Urinary bladder (tissue), 4 donors: Measurements from ENCODE around the gene WDR33. TPM values are rescaled to one million over a fixed set of nuclear protein-coding genes. Genes with fewer than 3 reads are reported as not detected.

Experiments
- DNase-seq: peaks from one replicate; pipeline ENCODE4 v3.0.0-alpha.2; 2015; ENCODE audit errors: extremely low spot score
- H3K27ac ChIP-seq: one replicate; pipeline ENCODE4 v1.5.1; 2013; ENCODE audit warnings: low read depth, mild to moderate bottlenecking, moderate library complexity
- H3K36me3 ChIP-seq: one replicate; pipeline ENCODE4 v1.6.1; 2013; ENCODE audit warnings: mild to moderate bottlenecking, moderate library complexity; ENCODE audit not compliant: insufficient read depth
- H3K4me1 ChIP-seq: one replicate; pipeline ENCODE4 v1.6.1; 2013; ENCODE audit warnings: mild to moderate bottlenecking, moderate library complexity; ENCODE audit not compliant: insufficient read depth
- H3K4me3 ChIP-seq: one replicate; pipeline ENCODE4 v1.5.1; 2013; ENCODE audit warnings: low read depth, low read length
- WGBS: extraction: QIAGEN DNeasy Blood & Tissue Kit; methylation state at CpG from one replicate; pipeline ENCODE4 v1.1.7; 2013; 5-methylcytosine and 5-hydroxymethylcytosine counted together
- polyA plus RNA-seq: library from polyadenylated mRNA; stranded (reverse); fragments of 200-250 nt; gene quantifications from one replicate; pipeline ENCODE4 v1.2.3, GENCODE V29; 2013
- total RNA-seq: library from RNA; depleted of rRNA; stranded (reverse); fragments of >200 nt; gene quantifications from one replicate; pipeline ENCODE4 v1.2.3, GENCODE V29; 2014
- donor health status: healthy with polysubstance abuse.
- donor health status: healthy.

The WDR33 gene
- total and polyA plus RNA-seq, 2 donors = 15.7 to 88.7 TPM

DNA sequence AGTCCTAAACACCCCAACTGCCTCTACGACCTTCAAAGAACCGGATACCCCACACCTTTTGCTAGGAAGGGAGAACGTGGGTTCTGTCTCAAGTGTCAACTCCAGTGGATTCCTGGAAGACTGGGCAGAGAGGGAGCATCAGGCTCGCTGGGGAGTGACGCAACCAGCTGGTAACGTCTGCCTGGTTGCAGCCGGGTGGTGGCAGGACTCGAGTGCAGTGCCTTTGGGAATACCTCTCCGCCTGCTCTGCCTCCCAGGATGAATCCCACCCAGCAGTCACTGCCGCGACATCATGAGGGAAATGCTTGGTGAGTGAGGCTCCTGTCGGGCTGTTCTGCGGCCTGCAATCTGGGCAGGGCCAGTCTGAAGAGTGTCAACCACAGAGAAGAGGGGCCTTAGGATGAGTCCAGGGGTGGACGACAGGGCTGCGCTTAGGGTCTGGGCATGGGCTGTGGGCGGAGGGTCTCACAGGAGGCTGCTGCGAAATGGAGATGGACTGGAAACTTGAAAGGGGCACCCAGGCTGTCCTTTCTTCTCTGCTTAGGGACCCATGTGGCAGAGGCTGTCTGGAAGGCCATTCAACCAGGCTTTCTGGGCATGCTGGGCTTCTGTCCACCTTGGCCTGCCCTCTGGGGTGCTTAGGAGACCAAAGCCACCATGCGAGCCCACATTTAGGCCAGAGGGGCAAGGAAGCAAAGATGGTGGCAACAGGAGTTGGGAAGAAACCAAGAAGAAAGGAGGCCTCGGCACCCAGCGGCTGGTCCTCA is 152.1 kb downstream of the WDR33 start:
- no peak for DNase-seq
- WGBS = 72% methylated on average over 20 of the region's 20 CpGs
- Histone ChIP-seq H3K27ac (no peak overlapping the region), H3K4me3 (no peak overlapping the region), H3K36me3 (no peaks in the 10 kb centered on the region), H3K4me1 (no peaks in the 10 kb centered on the region)

DNA sequence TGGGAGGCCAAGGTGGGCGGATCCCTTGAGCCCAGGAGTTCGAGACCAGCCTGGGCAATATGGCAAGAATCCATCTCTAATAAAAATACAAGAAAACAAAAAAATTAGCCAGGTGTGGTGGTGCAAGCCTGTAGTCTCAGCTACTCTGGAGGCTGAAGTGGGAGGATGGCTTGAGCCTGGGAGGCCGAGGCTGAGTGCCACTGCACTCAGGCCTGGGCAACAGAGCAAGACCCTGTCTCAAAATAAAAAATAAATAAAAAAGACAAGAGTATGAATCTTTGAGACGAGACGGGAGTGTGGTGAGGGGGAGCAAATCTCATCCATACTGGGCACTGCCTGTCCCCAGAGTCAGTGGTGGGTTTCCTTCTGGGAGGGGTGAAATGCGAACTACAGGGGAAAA is 152.8 kb downstream of the WDR33 start:
- no peak overlapping the region for H3K27ac ChIP-seq
- H3K4me1 ChIP-seq = no peaks in the 10 kb centered on the region
- no peaks in the 10 kb centered on the region for H3K36me3 ChIP-seq
- DNase-seq = no peak
- no peak overlapping the region for H3K4me3 ChIP-seq
- 76% methylated on average over 6 of the region's 6 CpGs for WGBS

DNA sequence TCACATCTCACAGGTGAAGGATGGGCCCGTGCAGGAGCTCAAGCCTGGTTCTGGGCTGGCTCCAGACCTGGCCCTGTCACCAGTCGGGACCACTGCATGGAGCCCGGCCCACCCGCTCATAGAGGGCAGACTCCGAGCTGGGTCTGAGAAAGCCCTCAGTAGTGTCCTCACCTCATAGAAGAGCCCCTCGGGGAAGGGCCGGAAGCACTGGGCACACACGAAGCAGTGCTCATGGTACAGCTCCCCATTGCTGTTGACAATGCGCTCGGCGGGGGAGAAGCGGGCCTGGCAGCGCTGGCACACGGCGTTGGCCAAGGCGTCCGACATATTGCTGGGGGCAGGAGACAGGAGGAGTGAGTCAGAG is 153.8 kb downstream of the WDR33 start:
- no peak for DNase-seq
- 83% methylated on average over 17 of the region's 17 CpGs for WGBS
- H3K36me3 ChIP-seq = no peaks in the 10 kb centered on the region
- H3K4me3 ChIP-seq = no peak overlapping the region
- H3K27ac ChIP-seq = no peak overlapping the region
- H3K4me1 ChIP-seq = no peaks in the 10 kb centered on the region

DNA sequence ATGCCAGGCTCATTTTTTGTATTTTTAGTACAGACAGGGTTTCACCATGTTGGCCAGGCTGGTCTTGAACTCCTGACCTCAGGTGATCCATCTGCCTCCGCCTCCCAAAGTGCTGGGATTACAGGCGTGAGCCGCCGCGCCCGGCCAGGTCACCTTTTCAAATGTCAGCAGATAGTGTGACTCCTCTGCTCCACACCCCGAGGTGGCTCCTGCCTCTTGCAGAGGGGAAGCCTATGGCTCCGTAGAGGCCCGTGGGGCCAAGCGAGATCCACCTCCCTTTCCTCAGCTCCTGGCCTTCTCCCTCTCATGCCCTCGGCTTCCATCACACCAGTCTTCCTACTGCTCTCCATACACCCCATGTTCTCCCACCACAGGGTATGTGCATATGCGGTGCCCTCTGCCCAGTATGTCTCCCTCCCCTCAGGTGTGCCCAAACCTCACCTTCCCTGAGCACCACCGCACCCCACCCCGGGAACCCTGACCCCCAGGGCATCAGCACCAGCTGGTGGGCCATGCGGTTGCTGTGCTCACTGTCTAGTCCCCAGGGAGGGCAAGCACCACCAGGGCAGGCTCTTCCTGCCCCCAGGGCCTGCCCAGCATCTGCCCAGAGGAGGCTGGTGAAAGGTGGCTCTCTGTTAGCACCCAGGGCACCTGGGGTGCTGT is 154.3 kb downstream of the WDR33 start:
- no peaks in the 10 kb centered on the region for H3K4me1 ChIP-seq
- H3K4me3 ChIP-seq = no peak overlapping the region
- no peak for DNase-seq
- no peaks in the 10 kb centered on the region for H3K36me3 ChIP-seq
- WGBS = 88% methylated on average over 15 of the region's 15 CpGs
- no peak overlapping the region for H3K27ac ChIP-seq

DNA sequence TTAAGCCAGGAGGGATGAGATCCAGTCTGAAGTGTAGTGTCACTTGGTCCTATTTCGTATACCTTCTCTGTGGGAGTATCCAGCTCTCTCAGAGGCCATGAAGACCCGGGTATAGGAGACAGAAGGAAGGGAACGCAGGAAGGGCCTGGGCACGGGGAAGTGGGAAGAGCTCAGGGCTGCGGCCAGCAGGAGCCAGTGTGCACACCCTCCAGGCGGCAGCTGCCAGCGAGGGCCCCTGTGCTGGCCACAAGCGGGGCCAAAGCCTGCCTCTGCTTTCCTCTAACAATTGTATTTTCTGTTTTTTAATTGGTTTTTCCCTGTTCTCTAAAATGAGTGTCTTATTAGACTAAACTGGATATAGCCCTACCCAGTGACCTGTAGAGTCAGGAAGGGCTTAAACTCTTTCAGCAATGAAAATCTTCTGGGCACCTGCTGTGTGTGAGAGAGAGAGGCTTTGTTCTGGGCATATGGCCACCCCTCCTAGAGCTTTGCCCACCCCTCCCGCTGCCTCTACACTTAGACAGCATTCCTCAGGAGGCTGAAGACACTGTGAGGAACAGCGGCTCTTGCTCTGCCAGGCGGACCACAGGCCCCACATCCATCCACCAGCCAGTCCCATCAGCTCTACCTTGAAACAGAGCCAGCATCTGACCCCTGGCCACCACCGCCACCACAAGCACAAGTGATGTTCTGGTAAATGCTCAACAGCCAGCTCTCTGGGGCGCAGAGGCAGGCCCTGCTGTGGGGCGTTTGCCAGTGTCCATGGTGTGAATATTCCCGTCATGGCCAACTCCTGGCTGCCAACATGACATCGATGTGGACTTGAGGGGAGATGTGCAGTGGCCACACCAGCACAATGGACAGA is 155.5 kb downstream of the WDR33 start:
- Histone ChIP-seq H3K4me1 (no peaks in the 10 kb centered on the region), H3K27ac (no peak overlapping the region), H3K4me3 (no peak overlapping the region), H3K36me3 (no peaks in the 10 kb centered on the region)
- no peak for DNase-seq
- WGBS = 63% methylated on average over 16 of the region's 16 CpGs

DNA sequence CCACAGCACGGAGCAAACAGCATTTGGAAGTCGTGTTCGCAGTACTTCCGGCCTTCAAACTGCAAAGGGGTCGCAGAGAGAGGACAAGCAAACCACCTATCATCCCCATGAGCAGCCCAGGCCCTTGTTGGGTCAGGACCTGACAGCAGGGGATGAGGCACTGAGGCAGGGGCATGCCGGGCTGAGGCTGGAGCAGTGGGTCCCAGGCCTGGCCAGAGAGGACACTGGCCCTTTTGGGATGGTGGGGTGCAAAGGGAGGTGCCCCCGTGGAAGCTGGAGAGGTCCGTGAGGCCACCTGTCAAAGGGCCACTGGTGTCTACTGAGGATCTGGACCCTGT is 156.2 kb downstream of the WDR33 start:
- H3K4me3 ChIP-seq = no peak overlapping the region
- no peaks in the 10 kb centered on the region for H3K4me1 ChIP-seq
- no peak overlapping the region for H3K27ac ChIP-seq
- DNase-seq = no peak
- H3K36me3 ChIP-seq = no peaks in the 10 kb centered on the region
- WGBS = 86% methylated on average over 8 of the region's 8 CpGs

DNA sequence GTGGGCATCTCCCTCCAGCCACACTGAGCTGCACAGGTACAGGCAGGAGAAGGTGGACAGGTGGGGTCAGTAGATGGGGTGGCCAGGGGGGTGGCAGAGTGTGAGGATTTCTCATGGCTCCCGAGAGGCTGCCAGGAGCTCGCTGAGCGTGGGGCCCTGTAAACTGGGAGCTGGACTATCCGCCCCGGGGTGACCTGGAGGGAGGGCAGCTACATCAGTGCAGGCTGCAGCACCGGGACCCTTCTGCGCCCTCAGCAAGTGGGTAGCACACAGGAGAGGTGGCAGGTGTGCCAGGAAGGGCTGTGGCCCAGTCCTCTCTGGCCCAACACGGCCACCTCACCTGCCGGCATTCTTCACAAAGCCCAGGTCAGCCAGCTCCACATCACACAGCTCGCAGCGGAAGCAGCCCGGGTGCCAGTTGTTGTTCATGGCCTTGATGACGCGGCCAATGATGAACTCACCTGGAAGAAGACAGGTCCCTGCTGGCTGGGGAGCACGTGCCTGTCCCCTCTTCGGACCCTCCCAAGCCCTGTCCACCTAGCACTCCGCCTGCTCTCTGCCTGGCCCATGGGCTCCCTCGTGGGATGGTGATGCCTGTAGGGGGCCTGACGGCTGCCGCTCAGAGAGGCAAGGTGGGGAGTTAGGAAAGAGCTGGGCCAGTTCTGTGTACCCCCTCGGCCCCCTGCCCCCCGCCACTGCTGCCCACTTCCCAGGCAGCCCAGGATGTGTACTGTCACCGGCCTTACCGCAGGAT is 156.7 kb downstream of the WDR33 start:
- Histone ChIP-seq H3K27ac (no peak overlapping the region), H3K36me3 (no peaks in the 10 kb centered on the region), H3K4me3 (no peak overlapping the region), H3K4me1 (no peaks in the 10 kb centered on the region)
- no peak for DNase-seq
- 84% methylated on average over 24 of the region's 24 CpGs for WGBS

DNA sequence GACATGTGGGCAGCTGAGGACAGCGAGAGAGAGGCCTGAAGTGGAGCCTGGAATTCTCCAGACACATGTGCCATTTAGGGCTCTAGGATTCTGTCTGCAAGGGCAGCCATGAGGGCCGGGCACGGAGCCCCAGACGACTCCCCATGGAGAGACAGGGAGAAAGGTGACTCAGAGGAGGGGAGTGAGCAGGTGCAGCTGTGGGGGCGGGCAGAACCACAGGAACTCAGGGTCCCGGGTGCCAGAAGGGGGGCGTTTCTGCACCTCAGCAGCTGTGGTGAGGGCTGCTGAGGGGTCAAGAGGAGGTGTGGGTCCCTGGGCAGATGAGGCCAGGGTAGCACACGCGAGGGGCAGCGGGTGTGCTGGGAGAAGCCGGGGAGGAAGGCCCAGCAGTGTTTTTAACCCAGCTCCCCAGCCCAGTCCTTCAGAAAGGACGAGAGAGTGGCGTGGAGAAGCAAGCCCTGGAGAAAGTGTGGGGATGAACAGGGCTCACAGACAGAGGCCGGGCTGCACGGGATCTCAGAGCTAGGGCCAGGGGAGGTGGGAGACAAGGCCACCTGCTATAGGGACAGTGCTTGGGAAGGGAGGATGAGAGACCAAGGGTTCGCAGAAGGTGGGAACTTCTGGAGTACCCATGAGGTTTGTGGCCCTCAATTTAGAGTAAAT is 157.4 kb downstream of the WDR33 start:
- WGBS = 71% methylated on average over 16 of the region's 16 CpGs
- DNase-seq = no peak
- Histone ChIP-seq H3K4me1 (no peaks in the 10 kb centered on the region), H3K27ac (no peak overlapping the region), H3K4me3 (no peak overlapping the region), H3K36me3 (no peaks in the 10 kb centered on the region)

DNA sequence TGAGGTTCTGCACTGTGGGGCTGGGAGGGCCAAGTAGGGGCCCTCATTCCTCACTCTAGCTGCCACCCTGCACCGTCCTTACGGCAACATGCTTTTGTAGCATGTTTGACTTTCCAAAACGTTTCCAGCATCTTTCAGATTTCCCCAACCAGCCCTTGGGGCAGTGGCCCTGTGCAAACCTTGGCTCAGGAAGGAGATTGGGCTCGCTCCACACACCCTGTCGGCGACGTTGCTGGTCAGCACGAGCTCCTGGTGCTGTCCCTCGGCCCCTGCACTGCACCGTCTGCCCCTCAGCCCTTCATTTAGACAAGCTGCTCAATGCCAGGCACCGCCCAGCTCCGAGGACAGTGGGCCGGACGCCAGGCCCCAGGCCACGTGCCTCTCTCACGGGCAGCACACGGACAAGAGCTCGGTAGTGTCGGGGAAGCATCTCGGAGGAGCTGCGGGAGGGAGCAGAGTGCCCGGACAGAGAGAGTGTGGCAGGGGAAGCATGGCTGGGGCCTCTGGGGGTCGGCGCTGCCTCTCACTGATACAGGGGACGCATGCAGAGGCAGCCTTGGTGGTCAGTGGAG is 158.1 kb downstream of the WDR33 start:
- no peak overlapping the region for H3K4me3 ChIP-seq
- WGBS = 56% methylated on average over 25 of the region's 25 CpGs
- DNase-seq = no peak
- H3K36me3 ChIP-seq = no peaks in the 10 kb centered on the region
- H3K27ac ChIP-seq = no peak overlapping the region
- H3K4me1 ChIP-seq = no peaks in the 10 kb centered on the region

DNA sequence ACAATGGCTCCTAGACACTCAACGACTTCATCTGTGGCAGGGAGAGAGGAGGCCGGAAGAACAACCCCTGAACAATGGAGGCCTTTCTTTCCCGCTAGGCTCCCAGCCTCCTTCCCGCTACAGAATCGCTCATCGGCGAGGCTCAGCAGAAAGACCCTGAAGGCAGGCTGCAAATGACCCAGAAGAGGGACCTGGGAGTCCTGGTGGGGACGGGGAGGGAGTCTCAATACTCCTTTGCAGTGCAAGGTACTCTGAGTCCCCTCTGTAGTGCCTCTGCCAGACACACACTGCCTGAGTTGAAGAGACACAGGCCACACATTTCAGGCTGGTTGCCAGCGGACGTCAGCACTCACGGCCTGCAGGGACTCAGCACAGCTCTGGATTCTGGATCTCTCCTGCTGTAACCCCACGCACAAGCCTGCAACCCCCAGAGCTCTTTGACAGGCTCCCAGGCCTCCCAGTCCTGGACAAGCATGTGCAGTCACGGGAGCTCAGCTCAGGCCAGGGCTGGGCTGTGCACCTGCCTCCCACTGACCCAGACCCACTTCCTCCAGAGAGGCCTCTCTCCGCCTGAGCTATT is 158.9 kb downstream of the WDR33 start:
- Histone ChIP-seq H3K4me1 (no peaks in the 10 kb centered on the region), H3K27ac (no peak overlapping the region), H3K36me3 (no peaks in the 10 kb centered on the region), H3K4me3 (no peak overlapping the region)
- DNase-seq = peak; percentile 43
- WGBS = 50% methylated on average over 14 of the region's 14 CpGs

DNA sequence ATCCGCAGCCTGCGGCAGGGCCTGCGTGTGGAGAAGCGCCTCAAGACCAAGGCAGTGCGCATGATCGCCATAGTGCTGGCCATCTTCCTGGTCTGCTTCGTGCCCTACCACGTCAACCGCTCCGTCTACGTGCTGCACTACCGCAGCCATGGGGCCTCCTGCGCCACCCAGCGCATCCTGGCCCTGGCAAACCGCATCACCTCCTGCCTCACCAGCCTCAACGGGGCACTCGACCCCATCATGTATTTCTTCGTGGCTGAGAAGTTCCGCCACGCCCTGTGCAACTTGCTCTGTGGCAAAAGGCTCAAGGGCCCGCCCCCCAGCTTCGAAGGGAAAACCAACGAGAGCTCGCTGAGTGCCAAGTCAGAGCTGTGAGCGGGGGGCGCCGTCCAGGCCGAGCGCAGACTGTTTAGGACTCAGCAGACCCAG is 159.6 kb downstream of the WDR33 start:
- Histone ChIP-seq H3K36me3 (no peaks in the 10 kb centered on the region), H3K4me3 (no peak overlapping the region), H3K27ac (no peak overlapping the region), H3K4me1 (no peaks in the 10 kb centered on the region)
- no peak for DNase-seq
- WGBS = 87% methylated on average over 29 of the region's 29 CpGs
